Activated CD4-positive, alpha-beta T cell treated with anti-CD3 and anti-CD28 coated beads, Interleukin-2, amount 50 U/mL, for 24 hours (primary cell): Measurements from ENCODE around the gene AJM1.
A peak's percentile ranks its signal among the peaks of the same experiment; 100 is the strongest.

Experiments
- DNase-seq, 2 donors: peaks; one replicate each; pipeline ENCODE4 v3.0.0-alpha.2; 2020; ENCODE audit warnings: low read depth in 1 of 2, low spot score in 1 of 2

Gene AJM1

DNA sequence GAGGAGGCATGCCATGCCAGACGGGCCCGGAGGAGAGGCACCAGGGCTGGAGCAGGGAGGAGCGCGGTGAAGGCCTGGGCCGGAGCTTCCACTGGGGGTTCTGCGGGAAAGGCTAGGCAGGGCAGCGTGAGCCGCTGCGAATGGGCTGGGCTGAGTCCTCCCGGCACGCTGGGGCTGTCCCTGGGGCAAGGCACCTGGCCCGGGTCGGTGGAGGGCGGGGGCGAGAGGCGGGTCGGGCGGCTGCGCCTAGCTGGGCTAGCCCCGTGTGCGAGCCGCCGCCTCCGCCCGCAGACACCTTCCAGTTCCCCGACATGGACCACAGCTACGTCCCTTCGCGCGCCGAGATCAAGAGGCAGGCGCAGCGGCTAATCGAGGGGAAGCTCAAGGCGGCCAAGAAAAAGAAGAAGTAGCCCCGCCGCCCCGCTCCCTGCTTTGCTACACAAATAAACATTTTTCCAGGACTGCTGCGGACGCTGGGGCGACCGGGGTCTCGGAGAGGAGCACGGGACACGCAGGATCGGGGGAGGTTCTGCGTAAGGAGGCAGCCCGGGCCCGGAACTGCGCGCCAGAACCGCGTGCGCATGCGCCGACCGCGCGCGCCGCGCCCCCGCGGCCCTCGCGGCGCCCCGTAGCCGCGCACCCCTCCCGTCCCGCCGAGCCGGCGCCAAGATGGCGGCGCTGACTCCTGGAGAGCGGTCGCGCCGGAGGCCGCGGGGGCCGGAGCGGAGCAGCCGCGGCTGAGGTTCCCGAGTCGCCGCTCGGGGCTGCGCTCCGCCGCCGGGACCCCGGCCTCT is 34.8 kb upstream of the AJM1 start, which contains the start of gene RABL6:
TSS of gene RABL6 (plus strand) at position 668 of the 794 bp plus-strand sequence. CDS start 249 bp downstream, outside the sequence.
- DNase-seq: peak; percentile 69 to 74

DNA sequence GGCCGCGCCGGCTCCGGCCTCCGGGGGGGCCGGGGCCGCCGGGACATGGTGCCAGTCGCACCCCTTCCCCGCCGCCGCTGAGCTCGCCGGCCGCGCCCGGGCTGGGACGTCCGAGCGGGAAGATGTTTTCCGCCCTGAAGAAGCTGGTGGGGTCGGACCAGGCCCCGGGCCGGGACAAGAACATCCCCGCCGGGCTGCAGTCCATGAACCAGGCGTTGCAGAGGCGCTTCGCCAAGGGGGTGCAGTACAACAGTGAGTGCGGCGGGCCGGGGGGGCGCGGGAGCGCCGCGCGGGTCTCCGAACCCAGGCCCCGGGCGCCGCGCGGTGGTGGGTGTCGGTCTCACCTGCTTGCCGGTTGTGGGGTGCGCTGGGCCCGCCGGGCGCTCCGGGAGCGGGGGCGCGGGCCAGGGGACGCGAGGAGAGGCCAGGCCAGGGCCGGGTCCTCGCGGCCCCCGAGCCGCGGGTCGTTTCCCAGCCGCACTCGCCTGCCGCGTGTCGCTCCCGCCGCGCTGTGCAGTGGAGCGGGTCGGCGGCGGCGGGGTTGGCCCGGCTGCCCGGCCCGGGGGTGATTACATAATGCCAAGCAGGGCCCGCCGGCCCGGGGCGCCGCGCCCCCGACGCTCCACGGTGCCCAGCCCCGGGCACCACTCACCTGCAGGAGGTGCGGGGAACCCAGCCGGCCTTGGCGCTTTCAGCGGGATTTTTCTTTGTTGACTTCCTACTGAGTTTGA is 34.0 kb upstream of the AJM1 start:
- peak in 1 of 2 donors; percentile 32 for DNase-seq

DNA sequence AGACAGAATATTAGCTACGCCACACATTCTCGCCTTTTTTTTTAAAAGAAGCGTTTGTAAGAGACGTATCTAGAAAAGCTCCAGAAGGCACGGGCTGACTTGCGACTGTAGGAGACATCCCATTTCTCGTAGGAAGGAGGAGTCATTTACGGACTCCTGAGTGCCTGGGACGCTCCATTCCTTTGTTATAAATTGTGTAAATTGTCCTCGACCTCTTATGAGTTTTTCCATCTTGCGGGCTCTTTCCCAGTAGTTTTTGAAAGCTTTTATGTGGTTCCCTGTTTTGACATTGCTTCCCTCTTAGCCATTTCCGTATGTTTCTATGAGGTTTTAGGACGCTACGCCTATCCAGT is 33.5 kb upstream of the AJM1 start:
- no peak for DNase-seq

DNA sequence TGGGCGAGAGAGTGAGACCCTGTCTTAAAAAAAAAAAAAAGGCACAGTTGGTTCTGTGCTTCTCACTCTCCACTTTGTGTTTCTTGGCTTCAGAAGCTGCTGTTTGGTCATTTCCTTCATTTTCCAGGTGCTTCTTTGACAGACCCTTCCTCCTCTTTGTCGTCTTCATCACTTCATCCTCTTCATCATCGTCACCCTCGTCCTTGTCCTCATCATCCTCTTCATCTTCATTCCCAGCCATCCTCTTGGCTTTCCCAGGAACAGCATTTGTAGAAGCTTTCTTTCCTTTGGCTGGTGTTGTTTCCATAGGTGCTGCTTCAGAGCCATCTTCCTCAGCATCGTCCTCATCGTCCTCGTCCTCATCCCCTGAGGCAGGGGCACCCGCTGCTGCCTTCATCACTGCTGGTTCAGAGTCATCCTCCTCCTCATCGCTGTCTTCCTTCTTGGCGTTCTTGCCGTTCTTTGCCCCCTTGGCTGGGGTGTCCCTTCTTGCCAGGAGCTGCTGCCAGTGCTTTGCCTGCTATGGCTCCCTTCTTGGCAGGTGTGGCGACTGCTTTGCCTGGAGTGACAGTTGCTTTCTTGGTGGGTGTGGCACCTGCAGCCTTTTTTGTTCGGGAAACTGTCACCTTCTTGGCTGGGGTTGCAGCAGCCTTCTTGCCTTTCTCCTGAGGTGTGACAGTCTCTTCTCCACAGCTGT is 27.4 kb upstream of the AJM1 start:
- DNase-seq: no peak

DNA sequence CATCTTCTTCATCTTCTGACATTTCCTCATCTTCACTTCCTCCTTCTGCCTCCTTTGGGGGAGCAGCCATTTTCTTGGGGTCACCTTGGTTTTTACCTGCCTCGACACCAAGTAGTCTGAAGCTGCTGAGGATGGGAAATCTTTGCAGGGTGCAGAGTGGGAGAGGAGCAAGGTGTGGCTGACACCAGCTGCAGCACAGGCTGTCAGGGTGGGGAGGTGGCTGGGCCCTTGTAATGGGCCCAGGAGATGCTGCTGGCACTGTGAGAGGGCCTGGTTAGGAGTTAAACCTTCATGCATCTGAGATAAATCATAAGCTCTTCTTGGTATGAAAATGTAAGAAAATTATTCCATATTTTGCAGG is 26.9 kb upstream of the AJM1 start:
- no peak for DNase-seq

GRCh38 chr9:136820971-136821825 is 21.1 kb upstream of the AJM1 start:
- no peak for DNase-seq

- no peak for DNase-seq
Measured at GRCh38 chr9:136821826-136822544, 20.3 kb upstream of the AJM1 start.

- no peak for DNase-seq
Measured at GRCh38 chr9:136823136-136824046, 18.9 kb upstream of the AJM1 start.

GRCh38 chr9:136824496-136825225 is 17.6 kb upstream of the AJM1 start:
- no peak for DNase-seq

- no peak for DNase-seq
Measured at GRCh38 chr9:136825295-136826187, 16.7 kb upstream of the AJM1 start.

- no peak for DNase-seq
Measured at GRCh38 chr9:136826188-136826541, 16.1 kb upstream of the AJM1 start.

GRCh38 chr9:136826703-136827582 is 15.3 kb upstream of the AJM1 start:
- DNase-seq: no peak

GRCh38 chr9:136827794-136828473 is 14.3 kb upstream of the AJM1 start:
- no peak for DNase-seq

- no peak for DNase-seq
Measured at GRCh38 chr9:136828474-136829140, 13.7 kb upstream of the AJM1 start.

DNA sequence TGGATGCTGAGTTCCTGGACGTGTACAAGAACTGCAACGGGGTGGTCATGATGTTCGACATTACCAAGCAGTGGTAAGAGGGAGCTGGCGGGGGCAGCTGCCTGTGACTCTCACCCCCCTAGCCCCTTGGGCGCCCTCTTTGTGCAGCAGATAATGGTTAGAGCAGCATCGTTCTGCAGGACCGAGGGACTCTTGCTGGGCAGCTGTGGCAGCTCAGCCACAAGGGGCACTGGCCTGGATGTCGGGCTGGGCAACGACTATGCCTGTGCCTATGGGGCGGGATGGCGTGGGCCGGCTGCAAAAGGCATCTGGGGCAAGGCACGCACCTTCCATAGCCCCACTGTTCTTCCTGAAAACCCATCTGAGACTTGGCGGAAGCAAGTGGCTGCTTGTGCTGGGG is 12.9 kb upstream of the AJM1 start:
- no peak for DNase-seq
